ES-I3 (cell line): ENCODE results near the gene MFSD12.
"Not testable (repeated sequence)": the region's sequence is repeated elsewhere in the genome, so short reads cannot be mapped to it uniquely, and the experiment has no call there.

Experiments
- H3K36me3 ChIP-seq: 2 replicates; pipeline ENCODE4 v1.6.1; 2013; ENCODE audit warnings: mild to moderate bottlenecking, low read length, control low read depth, moderate library complexity; ENCODE audit not compliant: insufficient read depth
- H3K4me1 ChIP-seq: 2 replicates; pipeline ENCODE4 v1.6.1; 2013; ENCODE audit warnings: mild to moderate bottlenecking, control low read depth, low read length; ENCODE audit not compliant: insufficient read depth
- H3K9ac ChIP-seq: 2 replicates; pipeline ENCODE4 v1.6.1; 2013; ENCODE audit warnings: low read depth, mild to moderate bottlenecking, low read length, moderate library complexity
- H3K9me3 ChIP-seq: 2 replicates; pipeline ENCODE4 v1.6.1; 2013; ENCODE audit warnings: mild to moderate bottlenecking, low read length, moderate library complexity; ENCODE audit not compliant: control insufficient read depth, insufficient read depth

Gene MFSD12

DNA sequence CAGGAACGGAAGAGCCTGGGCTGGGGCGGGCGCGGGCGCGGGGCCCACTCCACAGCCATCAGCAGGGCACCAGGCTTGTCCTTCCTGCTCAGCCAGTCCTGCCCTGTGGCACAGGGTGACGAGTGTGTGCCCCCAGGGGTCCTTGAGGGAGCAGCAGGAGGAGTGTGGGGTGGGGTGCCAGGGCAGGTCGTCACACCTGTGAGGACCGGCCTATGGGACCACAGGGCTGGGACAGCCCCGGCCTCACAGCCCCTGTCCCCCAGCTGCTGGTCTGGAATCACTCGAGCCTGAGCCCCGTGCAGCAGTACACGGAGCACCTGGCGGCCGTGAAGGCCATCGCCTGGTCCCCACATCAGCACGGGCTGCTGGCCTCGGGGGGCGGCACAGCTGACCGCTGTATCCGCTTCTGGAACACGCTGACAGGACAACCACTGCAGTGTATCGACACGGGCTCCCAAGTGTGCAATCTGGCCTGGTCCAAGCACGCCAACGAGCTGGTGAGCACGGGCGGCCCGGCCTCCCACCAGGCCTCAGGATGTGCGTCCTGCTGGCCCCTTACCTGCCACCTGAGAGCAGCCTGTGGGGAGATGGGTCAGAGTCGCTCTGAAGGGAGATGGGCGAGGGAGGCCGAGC lies 25.1 kb downstream of the MFSD12 start:
- peaks cover under 1% of the 10 kb centered on the region; the same call in 1 of the 2 replicates for H3K36me3 ChIP-seq
- no peaks in the 10 kb centered on the region for H3K4me1 ChIP-seq
- no peaks in the 10 kb centered on the region for H3K9me3 ChIP-seq
- no peak overlapping the region for H3K9ac ChIP-seq

DNA sequence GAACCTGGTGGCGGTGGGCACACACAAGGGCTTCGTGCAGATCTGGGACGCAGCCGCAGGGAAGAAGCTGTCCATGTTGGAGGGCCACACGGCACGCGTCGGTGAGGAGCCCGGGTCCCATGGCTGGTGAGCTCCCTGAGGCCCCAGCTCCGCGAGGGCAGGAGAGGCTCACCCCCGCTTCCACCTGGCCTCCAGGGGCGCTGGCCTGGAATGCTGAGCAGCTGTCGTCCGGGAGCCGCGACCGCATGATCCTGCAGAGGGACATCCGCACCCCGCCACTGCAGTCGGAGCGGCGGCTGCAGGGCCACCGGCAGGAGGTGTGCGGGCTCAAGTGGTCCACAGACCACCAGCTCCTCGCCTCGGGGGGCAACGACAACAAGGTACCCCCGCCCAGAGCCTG lies 25.7 kb downstream of the MFSD12 start:
- Histone ChIP-seq H3K4me1 (no peaks in the 10 kb centered on the region), H3K9me3 (no peaks in the 10 kb centered on the region), H3K36me3 (peaks cover 4% of the 10 kb centered on the region; the same call in 1 of the 2 replicates), H3K9ac (no peak overlapping the region)

DNA sequence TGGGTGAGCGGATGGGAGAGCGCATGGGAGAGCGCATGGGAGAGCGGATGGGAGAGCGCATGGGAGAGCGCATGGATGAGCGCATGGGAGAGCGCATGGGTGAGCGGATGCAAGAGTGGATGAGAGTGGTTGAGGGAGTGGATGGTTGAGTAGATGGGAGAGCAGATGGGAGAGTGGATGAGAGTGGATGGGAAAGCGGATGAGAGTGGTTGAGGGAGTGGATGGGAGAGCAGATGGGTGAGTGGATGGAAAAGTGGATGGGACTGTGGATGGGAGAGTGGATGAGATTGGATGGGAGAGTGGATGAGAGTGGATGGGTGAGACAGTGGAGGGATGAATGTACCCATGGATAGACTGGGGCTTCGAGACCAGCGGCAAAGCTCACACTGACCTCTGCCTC lies 27.0 kb downstream of the MFSD12 start:
- H3K4me1 ChIP-seq, result no peaks in the 10 kb centered on the region
- H3K9ac ChIP-seq, result no peak overlapping the region
- H3K36me3 ChIP-seq, result peaks cover 4% of the 10 kb centered on the region; the same call in 1 of the 2 replicates
- H3K9me3 ChIP-seq, result no peaks in the 10 kb centered on the region

DNA sequence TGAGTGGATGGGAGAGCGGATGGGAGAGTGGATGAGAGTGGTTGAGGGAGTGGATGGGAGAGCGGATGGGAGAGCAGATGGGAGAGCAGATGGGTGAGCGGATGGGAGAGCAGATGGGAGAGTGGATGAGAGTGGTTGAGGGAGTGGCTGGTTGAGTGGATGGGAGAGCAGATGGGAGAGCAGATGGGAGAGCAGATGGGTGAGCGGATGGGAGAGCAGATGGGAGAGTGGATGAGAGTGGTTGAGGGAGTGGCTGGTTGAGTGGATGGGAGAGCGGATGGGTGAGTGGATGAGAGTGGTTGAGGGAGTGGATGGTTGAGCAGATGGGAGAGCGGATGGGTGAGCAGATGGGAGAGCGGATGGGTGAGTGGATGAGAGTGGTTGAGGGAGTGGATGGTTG lies 28.1 kb downstream of the MFSD12 start:
- not testable (repeated sequence) for H3K4me1 ChIP-seq, H3K36me3 ChIP-seq, H3K9me3 ChIP-seq, H3K9ac ChIP-seq

DNA sequence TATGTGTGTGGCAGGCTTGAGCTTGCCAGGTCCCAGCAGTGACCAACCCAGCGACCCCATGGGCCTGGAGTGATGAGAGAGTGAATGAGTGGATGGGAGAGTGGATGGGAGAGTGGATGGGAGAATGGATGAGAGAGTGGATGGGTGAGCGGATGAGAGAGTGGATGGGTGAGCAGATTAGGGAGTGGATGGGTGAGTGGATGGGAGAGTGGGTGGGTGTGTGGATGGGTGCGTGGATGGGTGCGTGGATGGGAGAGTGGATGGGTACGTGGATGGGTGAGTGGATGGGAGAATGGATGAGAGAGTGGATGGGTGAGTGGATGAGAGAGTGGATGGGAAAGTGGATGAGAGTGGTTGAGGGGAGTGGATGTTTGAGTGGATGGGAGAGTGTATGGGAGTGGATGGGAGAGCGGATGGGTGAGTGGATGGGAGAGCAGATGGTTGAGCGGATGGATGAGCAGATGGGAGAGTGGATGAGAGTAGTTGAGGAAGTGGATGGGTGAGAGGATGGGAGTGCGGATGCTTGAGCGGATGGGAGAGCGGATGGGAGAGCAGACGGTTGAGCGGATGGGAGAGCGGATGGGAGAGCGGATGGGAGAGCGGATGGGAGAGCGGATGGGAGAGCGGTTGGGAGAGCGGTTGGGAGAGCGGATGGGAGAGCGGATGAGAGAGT lies 28.7 kb downstream of the MFSD12 start:
- no peaks in the 10 kb centered on the region for H3K4me1 ChIP-seq
- no peaks in the 10 kb centered on the region for H3K9me3 ChIP-seq
- peaks cover 4% of the 10 kb centered on the region; the same call in 1 of the 2 replicates for H3K36me3 ChIP-seq
- no peak overlapping the region for H3K9ac ChIP-seq

DNA sequence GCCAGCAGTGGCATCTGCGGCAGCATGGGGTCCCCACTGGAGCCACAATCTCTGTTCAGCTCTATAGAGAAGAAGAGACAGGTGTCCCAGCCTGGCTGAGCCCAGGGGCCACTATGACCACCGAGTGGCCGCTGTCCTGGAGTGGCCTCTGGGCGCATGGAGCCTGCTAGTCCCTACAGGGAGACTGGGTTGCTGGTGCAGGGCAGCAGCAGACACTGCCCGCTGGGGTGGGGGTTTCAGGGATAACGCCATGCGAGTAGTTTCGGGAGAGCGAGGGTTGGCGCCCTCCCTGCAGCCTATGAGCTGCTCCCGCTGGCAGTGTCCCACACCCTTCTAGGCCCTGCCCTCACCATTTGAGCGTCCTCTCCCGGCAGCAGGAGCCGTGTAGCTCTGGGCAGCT lies 29.3 kb downstream of the MFSD12 start:
- Histone ChIP-seq H3K4me1 (no peaks in the 10 kb centered on the region), H3K36me3 (peaks cover 4% of the 10 kb centered on the region; the same call in 1 of the 2 replicates), H3K9ac (no peak overlapping the region), H3K9me3 (no peaks in the 10 kb centered on the region)

DNA sequence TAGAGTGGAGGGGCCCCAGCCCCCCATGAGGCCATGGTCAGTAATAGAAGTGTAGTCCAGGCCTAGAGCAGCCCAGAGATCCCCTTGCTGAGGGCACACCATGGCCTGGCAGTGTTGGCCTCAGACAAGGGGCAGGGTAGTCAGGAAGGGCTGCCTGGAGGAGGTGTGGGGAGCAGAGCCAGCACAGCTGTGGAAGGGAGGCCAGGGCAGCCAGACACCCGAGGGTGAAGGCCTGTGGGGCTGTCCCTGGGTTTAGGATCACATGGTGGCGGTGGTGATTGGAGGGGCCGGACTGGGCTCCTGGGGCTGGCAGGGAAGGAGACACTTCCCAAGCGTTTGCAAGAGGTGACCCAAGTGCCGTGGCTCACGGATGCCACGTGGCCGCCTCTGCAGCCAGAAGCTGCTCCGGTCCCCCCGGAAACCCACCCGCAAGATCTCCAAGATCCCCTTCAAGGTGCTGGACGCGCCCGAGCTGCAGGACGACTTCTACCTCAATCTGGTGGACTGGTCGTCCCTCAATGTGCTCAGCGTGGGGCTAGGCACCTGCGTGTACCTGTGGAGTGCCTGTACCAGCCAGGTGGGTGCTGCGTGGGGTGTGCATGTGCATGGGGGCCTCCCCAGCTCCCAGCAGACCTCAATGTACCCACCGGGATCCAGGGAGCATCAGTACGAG lies 30.0 kb downstream of the MFSD12 start:
- H3K9ac ChIP-seq, result no peak overlapping the region
- no peaks in the 10 kb centered on the region for H3K4me1 ChIP-seq
- H3K9me3 ChIP-seq, result no peaks in the 10 kb centered on the region
- H3K36me3 ChIP-seq, result peaks cover 4% of the 10 kb centered on the region; the same call in 1 of the 2 replicates

DNA sequence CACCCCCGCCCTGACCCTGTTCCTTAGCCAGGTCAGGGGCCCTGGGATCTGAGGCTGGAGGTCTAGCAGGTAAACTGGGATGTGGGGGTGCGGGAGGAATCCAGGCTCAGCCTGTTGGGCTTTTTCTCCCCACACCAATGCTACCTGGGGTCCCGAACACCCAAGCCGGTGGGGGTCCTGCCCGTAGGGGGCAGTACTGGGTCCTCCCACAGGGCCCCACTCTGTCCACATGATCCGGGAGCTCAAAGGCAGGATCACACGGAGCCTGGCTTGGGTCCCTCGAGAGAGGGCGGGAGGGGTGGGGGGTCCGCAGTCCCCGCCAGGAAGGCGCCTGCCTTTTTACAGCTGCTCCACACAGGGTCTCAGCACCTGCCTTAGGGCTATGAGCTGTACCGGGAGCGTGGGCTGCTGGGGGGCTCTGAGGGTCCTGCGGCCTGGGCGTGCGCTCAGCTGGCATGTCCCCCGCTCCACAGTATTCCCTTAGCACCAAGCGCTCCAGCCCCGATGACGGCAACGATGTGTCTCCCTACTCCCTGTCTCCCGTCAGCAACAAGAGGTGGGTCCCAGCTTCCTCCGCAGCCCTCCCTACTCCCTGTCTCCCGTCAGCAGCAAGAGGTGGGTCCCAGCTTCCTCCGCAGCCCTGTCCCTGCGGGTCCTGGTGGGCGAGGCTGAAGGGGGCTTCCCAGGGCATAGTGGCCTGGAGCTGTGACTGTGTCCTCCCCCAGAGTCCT lies 30.7 kb downstream of the MFSD12 start:
- H3K9me3 ChIP-seq, result no peaks in the 10 kb centered on the region
- no peak overlapping the region for H3K9ac ChIP-seq
- H3K4me1 ChIP-seq, result no peaks in the 10 kb centered on the region
- peaks cover 4% of the 10 kb centered on the region; the same call in 1 of the 2 replicates for H3K36me3 ChIP-seq

DNA sequence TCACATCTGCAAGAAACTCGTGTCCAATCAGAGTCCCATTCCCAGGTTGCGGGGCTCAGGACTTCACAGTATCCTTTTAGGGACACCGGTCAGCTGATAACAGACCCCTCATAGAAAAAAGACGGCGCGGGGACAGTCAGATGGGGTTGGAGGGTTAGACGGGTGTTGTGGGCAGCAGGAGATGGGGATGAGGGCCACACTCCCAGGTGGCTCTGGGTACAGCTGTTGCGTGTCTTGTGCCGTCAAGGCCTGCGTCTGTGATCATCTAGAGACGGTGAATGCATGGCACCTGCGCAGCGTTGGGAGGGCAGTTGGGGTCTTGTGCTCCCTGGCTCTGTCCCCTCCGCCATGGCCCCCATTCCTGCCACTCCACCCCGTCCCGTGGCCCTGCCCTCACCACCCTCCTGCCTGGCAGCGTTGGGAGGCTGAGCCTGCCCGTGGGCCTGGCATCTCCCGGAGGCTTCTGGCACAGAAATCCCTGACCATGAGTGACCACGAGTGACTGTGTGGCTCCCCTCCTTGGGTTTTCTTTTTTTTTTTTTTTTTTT lies 32.4 kb downstream of the MFSD12 start:
- Histone ChIP-seq H3K9me3 (no peaks in the 10 kb centered on the region), H3K9ac (no peak overlapping the region), H3K36me3 (peaks cover 4% of the 10 kb centered on the region; the same call in 1 of the 2 replicates), H3K4me1 (peaks cover 7% of the 10 kb centered on the region; the same call in 1 of the 2 replicates)

DNA sequence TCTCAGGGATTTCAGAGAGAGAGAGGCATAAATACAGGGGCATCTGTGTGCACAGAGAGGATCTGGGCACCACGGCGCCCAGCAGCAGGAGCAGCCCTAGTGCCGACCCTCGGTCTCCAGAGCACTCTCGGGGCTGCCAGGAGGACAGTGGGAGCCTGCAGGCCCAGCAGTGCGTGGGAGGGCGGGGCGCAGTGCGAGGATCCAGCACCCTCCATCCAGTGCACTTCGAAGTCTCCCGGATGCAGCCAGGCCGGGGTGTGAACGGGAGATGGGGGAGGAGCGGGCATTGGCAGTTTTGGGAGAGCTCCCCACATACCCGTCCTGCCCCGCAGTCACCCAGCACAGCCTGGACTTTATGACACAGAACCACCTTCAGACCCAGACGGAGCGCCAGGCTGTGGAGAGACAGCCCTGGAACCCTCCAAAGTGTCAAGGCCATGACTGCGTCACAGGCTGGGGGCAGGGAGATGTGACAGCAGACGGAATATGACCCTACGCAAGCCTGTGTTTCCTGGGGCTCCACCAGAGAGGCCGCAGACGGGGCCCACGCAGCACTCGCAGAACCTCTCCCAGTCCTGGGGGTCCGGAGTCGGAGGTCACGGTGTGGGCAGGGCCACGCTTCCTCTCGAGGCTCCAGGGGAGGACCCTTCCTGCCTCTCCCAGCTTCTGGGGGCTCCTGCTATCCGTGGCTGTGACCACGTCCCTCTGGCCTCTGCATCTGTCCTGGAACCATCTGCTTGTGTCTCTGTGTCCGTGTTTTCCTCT lies 33.1 kb downstream of the MFSD12 start:
- Histone ChIP-seq H3K36me3 (peaks cover 4% of the 10 kb centered on the region; the same call in 1 of the 2 replicates), H3K4me1 (peaks cover 9% of the 10 kb centered on the region; the same call in 1 of the 2 replicates), H3K9me3 (no peaks in the 10 kb centered on the region), H3K9ac (no peak overlapping the region)

DNA sequence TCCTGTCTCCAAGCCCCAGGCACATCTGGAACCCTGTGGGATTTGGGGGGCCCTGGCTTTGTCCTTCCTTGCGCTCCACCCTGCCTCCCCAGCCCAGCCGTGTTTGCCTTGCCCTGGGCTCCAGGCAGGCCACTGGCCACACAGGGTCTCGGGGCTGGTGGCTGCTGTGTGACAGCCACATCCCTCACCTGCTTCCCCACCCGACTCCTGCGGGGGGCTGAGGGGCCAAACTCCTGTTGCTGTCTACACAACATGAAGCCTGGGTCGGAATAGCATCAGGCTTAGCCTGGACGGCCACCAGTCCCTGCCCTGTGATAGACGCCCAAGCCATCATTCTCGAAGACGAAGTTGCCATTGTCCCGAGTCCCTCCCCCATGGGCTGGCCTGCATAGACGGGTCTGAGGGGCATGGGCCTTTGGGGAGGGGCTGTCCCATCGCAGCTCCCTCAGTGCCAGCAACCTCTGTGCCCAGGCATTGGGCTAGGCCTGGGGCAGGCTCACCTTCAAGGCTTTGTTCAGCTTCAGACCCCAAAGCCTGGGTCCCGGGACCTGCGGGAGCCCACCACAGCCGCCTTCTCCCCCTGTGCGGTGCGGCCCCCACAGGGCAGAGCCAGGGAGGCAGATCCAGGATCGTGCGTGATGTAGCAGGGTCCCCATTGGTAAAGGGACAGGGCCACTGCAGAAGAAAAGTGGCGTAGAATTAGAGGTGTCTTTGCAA lies 33.9 kb downstream of the MFSD12 start:
- Histone ChIP-seq H3K9me3 (no peaks in the 10 kb centered on the region), H3K9ac (no peak overlapping the region), H3K4me1 (peaks cover 16% of the 10 kb centered on the region), H3K36me3 (peaks cover 4% of the 10 kb centered on the region; the same call in 1 of the 2 replicates)

DNA sequence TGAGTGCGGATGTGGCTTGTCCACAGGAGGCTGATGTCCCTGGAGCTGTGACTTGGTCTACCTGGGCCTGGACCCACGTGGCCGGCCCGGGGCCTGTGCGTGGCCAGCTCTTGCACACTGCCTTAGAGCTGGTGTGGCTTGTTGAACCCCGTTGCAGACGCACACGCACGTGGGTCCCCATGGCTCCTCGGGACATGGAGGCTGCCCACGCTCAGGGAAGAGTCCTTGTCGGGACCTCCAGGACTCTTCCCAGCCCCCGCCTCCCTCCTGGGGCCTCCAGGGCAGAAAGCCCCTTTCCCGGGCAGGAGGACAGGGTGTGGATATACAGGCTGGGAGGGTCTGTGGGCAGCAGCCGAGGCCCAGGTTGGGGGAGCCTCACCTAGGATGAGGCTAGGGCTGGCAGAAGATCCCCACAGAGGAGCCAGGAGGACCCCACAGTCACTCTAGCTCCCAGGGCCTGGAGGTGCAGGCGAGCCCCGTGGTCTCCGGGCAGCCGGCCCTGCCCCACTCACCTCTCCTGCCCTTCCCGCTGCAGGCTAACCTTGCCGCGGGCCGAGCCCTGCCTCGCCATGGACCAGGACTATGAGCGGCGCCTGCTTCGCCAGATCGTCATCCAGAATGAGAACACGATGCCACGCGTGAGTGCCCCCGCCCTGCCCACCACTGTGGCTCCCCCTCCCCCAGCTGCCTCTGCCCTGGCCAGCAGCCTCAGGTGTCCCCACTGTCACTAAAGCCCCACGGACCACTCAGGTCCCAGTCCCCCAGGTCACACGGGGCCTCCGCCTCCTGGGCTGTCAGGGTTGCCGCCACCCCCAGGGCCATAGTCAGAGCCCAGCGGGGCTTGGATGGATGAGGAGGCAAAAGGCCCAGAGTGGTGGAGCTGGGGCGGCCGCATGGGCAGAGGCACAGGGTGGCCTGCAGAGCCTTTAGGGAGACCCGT lies 34.7 kb downstream of the MFSD12 start:
- Histone ChIP-seq H3K9me3 (no peaks in the 10 kb centered on the region), H3K4me1 (peaks cover 20% of the 10 kb centered on the region), H3K9ac (no peak overlapping the region), H3K36me3 (peaks cover 4% of the 10 kb centered on the region; the same call in 1 of the 2 replicates)
